ENCODE data around the gene GRIFIN. TPM values are rescaled to one million over a fixed set of nuclear protein-coding genes. Genes with fewer than 3 reads are reported as not detected.

The GRIFIN gene
- total RNA-seq, 6 experiments from 2014 or later = not detected

DNA sequence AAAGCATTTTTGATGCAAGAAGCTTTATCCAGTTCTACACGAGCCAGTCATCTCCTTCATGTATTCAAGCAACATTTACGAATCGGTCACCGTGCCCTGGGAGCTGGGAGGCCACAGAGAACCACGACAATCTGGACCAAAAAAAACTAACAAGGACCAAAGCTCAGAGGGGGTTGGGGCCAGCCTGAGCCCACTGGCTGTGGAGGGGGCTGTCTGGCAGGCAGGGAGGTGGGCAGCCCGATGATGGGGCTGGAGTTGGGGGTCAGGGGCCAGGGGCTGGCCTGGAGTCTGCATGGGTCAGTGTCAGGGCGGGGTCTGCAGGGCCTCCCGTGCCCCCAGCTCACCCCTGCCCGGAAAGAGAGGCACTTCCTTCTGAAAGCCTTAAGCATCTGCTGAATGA is 12.5 kb upstream of the GRIFIN start:
- TF ChIP-seq, protein P1, sequence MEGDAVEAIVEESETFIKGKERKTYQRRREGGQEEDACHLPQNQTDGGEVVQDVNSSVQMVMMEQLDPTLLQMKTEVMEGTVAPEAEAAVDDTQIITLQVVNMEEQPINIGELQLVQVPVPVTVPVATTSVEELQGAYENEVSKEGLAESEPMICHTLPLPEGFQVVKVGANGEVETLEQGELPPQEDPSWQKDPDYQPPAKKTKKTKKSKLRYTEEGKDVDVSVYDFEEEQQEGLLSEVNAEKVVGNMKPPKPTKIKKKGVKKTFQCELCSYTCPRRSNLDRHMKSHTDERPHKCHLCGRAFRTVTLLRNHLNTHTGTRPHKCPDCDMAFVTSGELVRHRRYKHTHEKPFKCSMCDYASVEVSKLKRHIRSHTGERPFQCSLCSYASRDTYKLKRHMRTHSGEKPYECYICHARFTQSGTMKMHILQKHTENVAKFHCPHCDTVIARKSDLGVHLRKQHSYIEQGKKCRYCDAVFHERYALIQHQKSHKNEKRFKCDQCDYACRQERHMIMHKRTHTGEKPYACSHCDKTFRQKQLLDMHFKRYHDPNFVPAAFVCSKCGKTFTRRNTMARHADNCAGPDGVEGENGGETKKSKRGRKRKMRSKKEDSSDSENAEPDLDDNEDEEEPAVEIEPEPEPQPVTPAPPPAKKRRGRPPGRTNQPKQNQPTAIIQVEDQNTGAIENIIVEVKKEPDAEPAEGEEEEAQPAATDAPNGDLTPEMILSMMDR (IDR thresholded peaks at IDR 0.05) = no peak
- peaks cover 9% of the 10 kb centered on the region; the same call in 1 of the 2 replicates for H3K9me3 Mint-ChIP-seq
- H3K36me3 Mint-ChIP-seq (ENCODE audit: low read depth) = peaks cover 6% of the 10 kb centered on the region; the same call in 1 of the 2 replicates
- peaks cover 6% of the 10 kb centered on the region for H3K27me3 Mint-ChIP-seq (ENCODE audit: insufficient read depth)
- peaks cover 16% of the 10 kb centered on the region for H3K4me1 Mint-ChIP-seq (ENCODE audit: low read depth)
- no peak overlapping the region for H3K27ac Mint-ChIP-seq
- no peak for DNase-seq
- no peak overlapping the region for H3K4me3 Mint-ChIP-seq

DNA sequence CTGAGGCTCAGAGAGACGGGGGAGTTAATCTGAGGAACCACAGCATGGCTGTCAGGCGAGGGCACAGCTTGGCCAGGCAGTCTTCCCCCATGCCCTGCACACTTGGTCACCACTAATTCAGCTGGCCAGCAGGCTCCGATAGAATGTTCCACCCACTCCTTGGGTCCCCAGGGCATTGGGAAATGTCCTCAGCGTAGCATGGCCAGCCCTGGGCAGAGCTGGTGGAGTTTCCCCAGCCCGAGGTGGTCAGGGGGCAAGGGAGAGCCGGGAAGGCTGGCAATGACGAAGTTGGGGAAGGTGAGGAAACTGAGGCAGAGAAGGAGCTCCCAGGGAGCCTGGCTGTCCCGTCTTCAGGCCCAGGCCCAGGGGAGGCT is 12.1 kb upstream of the GRIFIN start:
- Mint-ChIP-seq H3K9me3 (peaks cover 11% of the 10 kb centered on the region), H3K27ac (no peak overlapping the region), H3K27me3 (ENCODE audit: insufficient read depth) (peaks cover 6% of the 10 kb centered on the region; the same call in 1 of the 2 replicates), H3K36me3 (ENCODE audit: low read depth) (peaks cover 6% of the 10 kb centered on the region; the same call in 1 of the 2 replicates), H3K4me3 (no peak overlapping the region), H3K4me1 (ENCODE audit: low read depth) (peaks cover 11% of the 10 kb centered on the region)
- DNase-seq = no peak
- TF ChIP-seq, protein P1 (IDR thresholded peaks at IDR 0.05) = no peak

DNA sequence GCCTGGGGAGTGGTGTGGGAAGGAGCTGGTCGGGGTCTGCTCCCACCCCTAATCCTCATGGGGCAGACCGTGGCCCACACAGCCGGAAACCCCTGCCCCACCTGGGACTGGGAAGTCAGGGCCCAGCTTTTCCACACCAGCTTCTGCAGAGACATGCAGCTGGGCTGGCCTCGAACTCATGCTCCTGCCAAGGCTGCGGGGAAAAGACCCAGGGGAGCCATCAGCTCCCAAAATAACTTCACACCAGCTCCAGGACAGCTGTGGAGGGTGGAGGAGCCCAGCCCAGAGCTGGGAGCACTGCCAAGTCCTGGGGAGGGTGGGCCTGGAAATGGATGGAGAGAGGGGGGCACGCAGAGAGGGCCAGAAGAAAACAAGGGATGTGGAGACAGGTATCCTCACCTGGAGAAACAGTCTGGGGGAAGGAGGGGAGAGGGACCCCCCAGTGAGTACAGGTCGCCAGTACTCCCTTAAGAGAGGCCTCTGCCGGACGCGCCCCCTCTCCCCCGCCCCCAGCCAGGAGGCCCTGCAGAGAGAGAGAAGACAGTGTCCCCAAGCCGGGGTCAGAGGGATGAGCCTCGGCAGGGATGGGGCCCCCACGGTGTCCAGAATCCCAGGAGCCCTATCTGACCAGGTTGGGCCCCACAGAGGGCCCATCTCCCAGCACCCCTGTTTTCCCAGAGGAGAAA is 11.5 kb upstream of the GRIFIN start:
- Mint-ChIP-seq H3K27ac (no peak overlapping the region), H3K4me1 (ENCODE audit: low read depth) (peaks cover 6% of the 10 kb centered on the region), H3K4me3 (no peak overlapping the region), H3K36me3 (ENCODE audit: low read depth) (peaks cover 6% of the 10 kb centered on the region; the same call in 1 of the 2 replicates), H3K9me3 (peaks cover 16% of the 10 kb centered on the region), H3K27me3 (ENCODE audit: insufficient read depth) (peaks cover 6% of the 10 kb centered on the region)
- DNase-seq = no peak
- TF ChIP-seq, protein P1 (IDR thresholded peaks at IDR 0.05) = no peak

DNA sequence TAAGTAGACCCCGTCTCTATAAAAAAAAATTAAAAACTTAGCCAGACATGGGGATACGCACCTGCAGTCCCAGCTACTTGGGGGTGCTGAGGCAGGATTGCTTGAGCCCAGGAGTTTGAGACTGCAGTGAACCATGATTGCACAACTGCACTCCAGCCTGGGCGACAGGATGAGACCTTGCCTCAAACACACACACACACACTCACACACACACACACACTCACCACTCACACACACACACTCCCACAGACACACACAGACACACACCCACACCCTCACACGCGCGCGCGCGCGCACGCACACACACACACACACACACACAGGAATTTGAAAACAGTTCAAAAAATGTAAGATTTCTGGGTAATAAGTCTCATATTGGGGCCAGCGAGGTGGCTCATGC is 8.7 kb upstream of the GRIFIN start:
- no peak for DNase-seq

DNA sequence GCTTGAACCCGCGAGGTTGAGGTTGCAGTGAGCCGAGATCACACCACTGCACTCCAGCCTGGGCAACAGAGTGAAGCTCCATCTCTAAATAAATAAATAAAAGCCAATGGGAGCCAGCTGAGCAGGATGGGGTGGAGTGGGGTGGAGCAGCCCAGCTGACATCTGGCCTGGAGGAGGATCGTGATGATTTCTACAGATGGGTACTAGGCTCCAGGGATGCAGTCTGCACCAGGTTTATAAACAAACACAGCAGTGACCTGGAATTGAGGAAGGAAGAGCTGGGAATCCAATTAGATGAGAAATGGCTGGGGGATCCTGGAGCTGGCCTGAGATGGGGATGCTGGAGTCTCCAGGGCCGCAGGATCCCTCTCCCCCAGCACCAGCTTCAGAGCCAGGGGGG is 7.3 kb upstream of the GRIFIN start:
- no peak for DNase-seq
- Mint-ChIP-seq H3K27ac (no peak overlapping the region), H3K4me3 (no peak overlapping the region), H3K36me3 (ENCODE audit: low read depth) (no peaks in the 10 kb centered on the region), H3K9me3 (peaks cover 9% of the 10 kb centered on the region), H3K27me3 (ENCODE audit: insufficient read depth) (peaks cover 14% of the 10 kb centered on the region), H3K4me1 (ENCODE audit: low read depth) (peaks cover 9% of the 10 kb centered on the region)
- TF ChIP-seq, protein P1 (IDR thresholded peaks at IDR 0.05) = no peak

More for the DNA sequence above, 8.7 kb upstream of the GRIFIN start:
- peaks cover 9% of the 10 kb centered on the region for H3K9me3 Mint-ChIP-seq
- no peak overlapping the region for H3K4me3 Mint-ChIP-seq
- no peaks in the 10 kb centered on the region for H3K36me3 Mint-ChIP-seq (ENCODE audit: low read depth)
- peaks cover 5% of the 10 kb centered on the region; the same call in 1 of the 2 replicates for H3K4me1 Mint-ChIP-seq (ENCODE audit: low read depth)
- no peak overlapping the region for H3K27ac Mint-ChIP-seq
- peaks cover 6% of the 10 kb centered on the region for H3K27me3 Mint-ChIP-seq (ENCODE audit: insufficient read depth)
- TF ChIP-seq, protein P1 (IDR thresholded peaks at IDR 0.05) = no peak
